ENCODE results near the gene CCDC154. TPM values are rescaled to one million over a fixed set of nuclear protein-coding genes. Genes with fewer than 3 reads are reported as not detected.

CCDC154 gene
- total and polyA plus RNA-seq, 4 donors = 0.63 to 4.5 (median 1.4) TPM

DNA sequence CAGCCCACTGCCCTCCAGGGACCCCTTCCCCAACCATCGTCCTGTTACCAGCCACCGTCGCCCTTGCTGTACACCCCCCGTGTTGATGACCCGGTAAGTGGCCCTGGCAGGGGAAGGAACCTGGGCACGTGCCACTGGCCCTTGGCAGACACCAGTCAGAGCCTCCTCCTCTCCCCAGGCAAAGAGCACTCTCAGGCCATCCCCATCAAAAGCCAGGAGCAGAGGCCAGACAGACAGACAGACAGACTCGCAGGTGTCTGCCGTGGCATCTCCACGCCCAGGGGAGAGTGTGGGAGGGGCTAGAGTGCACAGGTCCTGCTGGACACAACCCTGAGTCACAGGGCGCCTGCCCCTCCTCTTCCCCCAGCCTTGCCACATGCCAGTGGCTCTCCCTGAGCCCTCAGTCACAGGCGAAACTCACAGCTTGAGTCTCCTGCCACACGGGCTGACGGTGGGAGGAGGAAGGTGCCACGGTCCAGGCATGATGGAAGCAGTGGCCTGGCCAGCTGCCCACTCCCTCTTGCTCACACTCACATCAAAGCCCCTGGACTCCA is 22.7 kb upstream of the CCDC154 start:
- H3K4me3 ChIP-seq = no peak overlapping the region
- ATAC-seq (ENCODE audit: insufficient read depth, low FRiP score) (no peak), DNase-seq (no peak)
- 73 to 79% methylated on average over 14 of the region's 14 CpGs for WGBS, 2 donors
- no peak overlapping the region for H3K9ac ChIP-seq (ENCODE audit: insufficient read depth in 1 of 2, low read length in 2 of 2)
- H3K9me3 ChIP-seq (ENCODE audit: control insufficient read depth in 4 of 4, insufficient read depth in 3 of 4, low read length in 3 of 4) = no peaks in the 10 kb centered on the region
- TF ChIP-seq, protein P1, sequence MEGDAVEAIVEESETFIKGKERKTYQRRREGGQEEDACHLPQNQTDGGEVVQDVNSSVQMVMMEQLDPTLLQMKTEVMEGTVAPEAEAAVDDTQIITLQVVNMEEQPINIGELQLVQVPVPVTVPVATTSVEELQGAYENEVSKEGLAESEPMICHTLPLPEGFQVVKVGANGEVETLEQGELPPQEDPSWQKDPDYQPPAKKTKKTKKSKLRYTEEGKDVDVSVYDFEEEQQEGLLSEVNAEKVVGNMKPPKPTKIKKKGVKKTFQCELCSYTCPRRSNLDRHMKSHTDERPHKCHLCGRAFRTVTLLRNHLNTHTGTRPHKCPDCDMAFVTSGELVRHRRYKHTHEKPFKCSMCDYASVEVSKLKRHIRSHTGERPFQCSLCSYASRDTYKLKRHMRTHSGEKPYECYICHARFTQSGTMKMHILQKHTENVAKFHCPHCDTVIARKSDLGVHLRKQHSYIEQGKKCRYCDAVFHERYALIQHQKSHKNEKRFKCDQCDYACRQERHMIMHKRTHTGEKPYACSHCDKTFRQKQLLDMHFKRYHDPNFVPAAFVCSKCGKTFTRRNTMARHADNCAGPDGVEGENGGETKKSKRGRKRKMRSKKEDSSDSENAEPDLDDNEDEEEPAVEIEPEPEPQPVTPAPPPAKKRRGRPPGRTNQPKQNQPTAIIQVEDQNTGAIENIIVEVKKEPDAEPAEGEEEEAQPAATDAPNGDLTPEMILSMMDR (IDR thresholded peaks at IDR 0.05; ENCODE audit: control extremely low read depth, extremely low read depth) = no peak
- no peaks in the 10 kb centered on the region for H3K27me3 ChIP-seq (ENCODE audit: control insufficient read depth in 3 of 3, insufficient read depth in 3 of 3, low read length in 2 of 3)
- no peak overlapping the region for H3K27ac ChIP-seq (ENCODE audit: low read depth in 1 of 2, low read length in 1 of 2)
- peaks cover 0 to 19% (median 0%) of the 10 kb centered on the region in 5 donors for H3K4me1 ChIP-seq (ENCODE audit: control insufficient read depth in 5 of 5, insufficient read depth in 5 of 5, low read length in 5 of 5)
- H3K36me3 ChIP-seq (ENCODE audit: control insufficient read depth in 4 of 4, insufficient read depth in 4 of 4, low read length in 4 of 4) = peaks cover 0 to 13% (median 0%) of the 10 kb centered on the region in 4 donors

DNA sequence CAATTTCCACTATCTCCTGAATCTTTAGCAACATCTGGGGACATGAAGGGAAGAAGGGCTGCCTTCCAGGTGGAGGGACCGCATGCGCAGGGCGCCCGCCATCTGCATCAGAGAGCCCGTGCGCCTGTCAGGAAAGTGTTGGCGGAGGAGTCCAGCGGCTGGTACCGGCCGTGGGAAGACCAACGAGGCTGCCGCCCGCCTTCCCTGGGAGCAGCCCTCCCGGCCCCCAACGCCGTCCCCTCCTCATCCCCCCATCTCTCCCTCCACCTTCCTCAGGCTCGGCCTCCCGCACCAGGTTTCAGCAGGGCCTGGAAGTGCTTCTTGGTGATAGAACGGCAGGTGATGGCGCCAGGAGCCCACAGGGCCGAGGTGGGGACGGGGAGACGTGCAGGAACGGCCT is 21.7 kb upstream of the CCDC154 start:
- H3K27ac ChIP-seq (ENCODE audit: low read depth in 1 of 2, low read length in 1 of 2) = no peak overlapping the region
- H3K4me3 ChIP-seq = no peak overlapping the region
- ATAC-seq (ENCODE audit: insufficient read depth, low FRiP score) (no peak), DNase-seq (no peak)
- no peaks in the 10 kb centered on the region for H3K9me3 ChIP-seq (ENCODE audit: control insufficient read depth in 4 of 4, insufficient read depth in 3 of 4, low read length in 3 of 4)
- H3K4me1 ChIP-seq (ENCODE audit: control insufficient read depth in 5 of 5, insufficient read depth in 5 of 5, low read length in 5 of 5) = peaks cover 0 to 10% (median 0%) of the 10 kb centered on the region in 5 donors
- no peak overlapping the region for H3K9ac ChIP-seq (ENCODE audit: insufficient read depth in 1 of 2, low read length in 2 of 2)
- 91 to 93% methylated on average over 24 of the region's 24 CpGs for WGBS, 2 donors
- peaks cover 0 to 17% (median under 1%) of the 10 kb centered on the region in 4 donors for H3K36me3 ChIP-seq (ENCODE audit: control insufficient read depth in 4 of 4, insufficient read depth in 4 of 4, low read length in 4 of 4)
- H3K27me3 ChIP-seq (ENCODE audit: control insufficient read depth in 3 of 3, insufficient read depth in 3 of 3, low read length in 2 of 3) = no peaks in the 10 kb centered on the region
- TF ChIP-seq, protein P1 (IDR thresholded peaks at IDR 0.05; ENCODE audit: control extremely low read depth, extremely low read depth) = no peak

DNA sequence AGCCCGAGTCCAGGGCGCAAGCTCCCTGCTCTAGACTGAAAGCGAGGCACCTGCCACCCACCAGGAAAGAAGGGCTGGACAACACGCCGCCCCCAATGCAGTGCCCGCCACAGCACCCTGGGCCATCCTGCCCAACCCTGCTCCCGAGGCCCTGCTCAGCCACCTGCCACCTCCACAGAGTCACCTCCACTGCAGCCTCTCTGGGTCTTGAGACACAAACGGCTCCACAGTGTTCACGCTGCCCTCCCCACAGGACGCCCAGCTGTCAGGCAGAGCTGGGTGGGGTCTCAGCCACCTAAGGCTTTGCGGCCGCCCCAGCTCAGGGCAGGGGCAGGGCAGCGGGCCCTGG is 21.2 kb upstream of the CCDC154 start:
- ATAC-seq (ENCODE audit: insufficient read depth, low FRiP score) = no peak

More for the DNA sequence above, 21.2 kb upstream of the CCDC154 start:
- Histone ChIP-seq H3K27me3 (ENCODE audit: control insufficient read depth in 3 of 3, insufficient read depth in 3 of 3, low read length in 2 of 3) (no peaks in the 10 kb centered on the region), H3K4me1 (ENCODE audit: control insufficient read depth in 5 of 5, insufficient read depth in 5 of 5, low read length in 5 of 5) (peaks cover 0 to 6% (median 0%) of the 10 kb centered on the region in 5 donors), H3K9me3 (ENCODE audit: control insufficient read depth in 4 of 4, insufficient read depth in 3 of 4, low read length in 3 of 4) (no peaks in the 10 kb centered on the region), H3K9ac (ENCODE audit: insufficient read depth in 1 of 2, low read length in 2 of 2) (no peak overlapping the region), H3K36me3 (ENCODE audit: control insufficient read depth in 4 of 4, insufficient read depth in 4 of 4, low read length in 4 of 4) (peaks cover 0 to 22% (median 2%) of the 10 kb centered on the region in 4 donors), H3K4me3 (no peak overlapping the region), H3K27ac (ENCODE audit: low read depth in 1 of 2, low read length in 1 of 2) (no peak overlapping the region)
- WGBS, 2 donors = 95 to 96% methylated on average over 12 to 13 of the region's 13 CpGs
- DNase-seq = no peak
- TF ChIP-seq, protein P1 (IDR thresholded peaks at IDR 0.05; ENCODE audit: control extremely low read depth, extremely low read depth) = no peak

Data from lung (tissue), 12 donors.